HG02642 (cell line): ENCODE data around the gene DCTN2.
"Not testable (repeated sequence)": the region's sequence is repeated elsewhere in the genome, so short reads cannot be mapped to it uniquely, and the experiment has no call there.

Experiments used
- ATAC-seq: cut with Tn5 transposase; IDR thresholded peaks from one replicate; pipeline ENCODE4 v1.9.1; 2021; ENCODE audit warnings: mild to moderate bottlenecking; ENCODE audit not compliant: unreplicated experiment, poor library complexity

DCTN2 gene

DNA sequence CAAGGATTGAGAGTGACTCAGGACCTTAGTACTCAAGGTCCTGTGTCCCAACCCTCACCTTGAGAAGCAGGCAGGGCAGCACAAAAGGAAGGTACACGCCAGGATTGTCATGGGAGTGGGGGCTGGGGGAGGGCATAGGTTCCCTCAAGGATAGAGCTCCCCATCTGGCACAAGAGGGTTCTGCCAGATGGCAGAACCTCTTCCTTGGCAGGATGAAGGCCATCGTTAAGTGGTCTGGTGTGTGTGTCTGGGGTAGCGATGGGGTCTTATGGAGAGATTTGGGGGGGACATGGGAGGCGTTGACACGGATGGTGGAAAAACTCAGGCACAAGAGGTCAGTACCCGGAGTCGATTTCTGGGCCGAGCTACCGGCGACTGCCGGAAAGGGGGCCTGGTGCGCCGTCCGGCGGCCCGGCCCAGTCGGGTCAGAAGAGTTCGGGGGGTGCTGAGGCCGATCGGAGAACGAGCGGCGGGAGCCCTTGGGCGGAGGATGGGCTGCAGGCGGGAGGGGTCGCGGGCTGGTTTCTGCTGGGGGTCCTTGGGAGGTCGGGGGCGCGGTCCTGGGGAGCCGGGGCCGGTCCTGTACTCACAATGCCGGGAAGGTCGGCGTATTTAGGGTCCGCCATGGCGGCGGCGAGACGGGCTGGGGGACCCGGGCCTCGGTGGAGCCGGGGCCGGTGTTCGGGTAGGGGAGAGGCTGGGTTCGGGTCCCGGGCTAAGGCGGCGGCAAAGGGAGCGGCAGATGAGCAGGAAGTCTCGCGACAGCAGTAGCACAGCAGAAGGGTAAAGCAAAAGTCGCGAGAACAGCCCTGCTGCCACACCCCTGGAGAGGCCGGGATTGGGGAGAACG, at the start of gene DCTN2:
Gene DCTN2, minus strand, starts transcription at position 755 of the 850 bp plus-strand sequence. Its CDS starts 129 bp downstream, at position 626.
- peak; percentile 98 for ATAC-seq

DNA sequence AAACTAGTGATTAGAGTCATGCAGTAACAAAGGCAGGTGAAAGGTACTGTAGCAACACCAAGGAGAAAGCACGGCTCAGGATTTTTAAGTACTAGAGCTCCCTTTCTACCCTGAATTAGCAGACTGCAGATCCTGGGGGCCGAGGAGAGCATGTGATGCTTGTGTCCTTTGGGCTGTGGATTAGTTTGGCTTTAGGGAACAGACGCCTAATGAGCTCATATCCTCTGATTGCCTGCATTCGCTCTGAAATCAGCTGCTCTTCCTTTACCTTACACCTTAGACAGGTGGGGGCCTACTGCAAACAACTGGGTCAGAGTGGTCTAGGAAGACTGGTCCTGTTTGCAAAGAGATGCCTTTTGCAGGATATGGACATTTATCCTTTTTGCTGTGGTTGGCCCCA, 46.2 kb upstream of the DCTN2 start:
- no peak for ATAC-seq

DNA sequence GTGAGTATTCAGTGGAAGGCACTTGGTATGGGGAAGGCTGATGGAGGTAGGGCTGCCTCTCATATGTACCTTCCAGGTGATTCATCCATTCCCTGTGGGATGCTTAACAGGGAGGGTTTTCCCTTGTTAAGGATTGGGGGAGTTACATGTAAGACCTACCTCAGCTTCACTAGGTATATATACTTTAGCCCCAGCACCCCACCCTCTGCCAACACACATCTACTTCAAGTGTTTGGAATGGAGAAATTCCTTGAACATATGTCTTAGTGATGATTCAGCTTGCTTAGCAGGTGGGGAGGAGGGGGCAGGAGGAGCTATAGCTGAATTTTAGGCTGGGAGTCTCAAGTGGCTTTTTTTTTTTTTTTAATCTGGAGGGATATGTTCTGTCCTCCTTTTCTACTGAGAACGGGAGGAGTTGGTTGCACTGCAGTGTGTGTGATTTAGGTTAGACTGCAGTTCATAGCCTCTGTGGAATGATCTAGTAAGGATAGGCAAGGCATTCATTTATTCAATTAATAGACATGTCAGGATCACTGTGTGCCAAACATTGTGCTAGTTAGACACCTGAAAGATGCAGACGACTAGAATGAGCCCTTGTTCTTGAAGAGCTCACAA, 45.7 kb upstream of the DCTN2 start:
- ATAC-seq: no peak

DNA sequence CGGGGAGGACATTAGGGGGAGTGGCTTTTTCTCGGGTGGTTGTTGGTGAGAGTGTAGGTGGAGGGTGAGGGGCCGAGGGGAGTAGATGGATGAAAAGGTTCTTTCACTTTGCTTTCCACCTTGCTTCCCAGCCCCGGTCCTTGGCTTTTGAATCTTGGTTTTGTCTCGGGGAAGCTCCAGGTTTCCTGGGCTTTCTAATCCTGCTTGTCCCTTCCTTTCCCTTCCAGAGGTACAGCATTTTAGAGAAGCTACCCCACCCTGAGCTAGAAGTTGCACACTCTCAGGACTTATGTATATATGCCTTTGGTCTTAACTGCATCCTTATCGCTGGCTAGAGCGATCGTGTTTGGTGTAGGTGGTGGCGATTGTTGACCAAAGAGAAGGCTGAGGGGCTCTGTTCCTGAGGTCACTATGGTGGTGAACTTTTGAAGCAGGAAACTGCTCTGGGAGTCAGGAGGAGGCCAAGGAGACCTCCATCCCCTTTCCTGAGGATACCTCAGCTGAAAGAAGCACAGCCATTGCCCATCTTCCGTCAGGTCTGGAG, 44.9 kb upstream of the DCTN2 start:
- no peak for ATAC-seq

DNA sequence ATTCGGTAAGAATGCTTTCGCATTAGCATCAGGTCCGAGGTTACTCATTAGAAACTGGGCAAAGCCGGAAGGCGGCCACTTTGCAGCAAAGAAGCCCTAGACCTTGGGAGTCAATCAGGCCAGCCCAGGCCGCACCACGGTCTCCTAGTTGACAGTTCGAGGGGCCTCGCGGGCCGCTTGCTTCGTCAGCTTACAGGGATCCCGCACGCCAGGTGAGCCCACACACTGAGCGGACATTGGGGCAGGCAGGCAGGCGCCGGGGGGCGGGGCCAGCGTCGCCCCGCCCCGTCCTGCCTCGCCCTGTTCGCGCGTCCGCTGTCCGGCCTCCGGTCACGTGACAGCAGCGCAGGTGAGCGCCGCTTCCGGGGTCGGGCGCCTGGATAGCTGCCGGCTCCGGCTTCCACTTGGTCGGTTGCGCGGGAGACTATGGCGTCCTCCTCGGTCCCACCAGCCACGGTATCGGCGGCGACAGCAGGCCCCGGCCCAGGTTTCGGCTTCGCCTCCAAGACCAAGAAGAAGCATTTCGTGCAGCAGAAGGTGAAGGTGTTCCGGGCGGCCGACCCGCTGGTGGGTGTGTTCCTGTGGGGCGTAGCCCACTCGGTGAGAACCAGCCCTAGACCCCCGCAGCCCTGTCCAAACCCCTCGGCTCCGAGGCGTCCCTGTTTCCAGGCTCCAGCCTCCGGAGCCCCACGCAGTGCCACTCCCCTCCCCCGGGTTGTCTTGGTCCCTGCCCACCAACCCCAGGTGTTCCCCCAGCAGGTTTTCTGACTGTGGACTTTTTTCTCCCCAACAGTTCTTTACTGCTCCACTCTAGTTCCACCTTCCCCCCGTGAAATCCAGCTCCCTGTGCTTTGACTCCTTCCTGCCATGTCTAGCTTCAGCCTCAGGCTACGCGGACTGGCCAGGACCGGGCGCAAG, 44.1 kb upstream of the DCTN2 start, which contains the start of gene PIP4K2C:
Gene PIP4K2C, plus strand, starts transcription at position 329 of the 918 bp plus-strand sequence. Its CDS starts 98 bp downstream, at position 427.
- peak; percentile 95 for ATAC-seq

DNA sequence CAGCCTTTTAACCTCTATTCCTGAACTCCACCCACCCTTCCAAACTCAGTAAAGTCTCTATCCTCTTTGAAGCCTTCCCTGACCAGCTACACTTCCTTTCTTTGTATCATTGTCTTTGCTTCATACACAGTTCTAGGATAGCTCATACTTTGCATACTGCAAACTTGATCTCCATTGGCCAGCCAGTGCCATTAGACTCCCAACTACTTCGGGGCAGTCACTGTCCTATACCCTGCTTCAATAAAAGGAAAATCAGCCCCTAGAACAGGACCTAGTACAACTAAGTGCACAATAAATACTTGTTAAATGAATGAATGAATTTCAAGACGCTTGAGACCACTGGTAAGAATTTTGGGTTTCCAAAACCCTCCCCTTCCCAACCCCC, 43.5 kb upstream of the DCTN2 start:
- ATAC-seq: no peak

DNA sequence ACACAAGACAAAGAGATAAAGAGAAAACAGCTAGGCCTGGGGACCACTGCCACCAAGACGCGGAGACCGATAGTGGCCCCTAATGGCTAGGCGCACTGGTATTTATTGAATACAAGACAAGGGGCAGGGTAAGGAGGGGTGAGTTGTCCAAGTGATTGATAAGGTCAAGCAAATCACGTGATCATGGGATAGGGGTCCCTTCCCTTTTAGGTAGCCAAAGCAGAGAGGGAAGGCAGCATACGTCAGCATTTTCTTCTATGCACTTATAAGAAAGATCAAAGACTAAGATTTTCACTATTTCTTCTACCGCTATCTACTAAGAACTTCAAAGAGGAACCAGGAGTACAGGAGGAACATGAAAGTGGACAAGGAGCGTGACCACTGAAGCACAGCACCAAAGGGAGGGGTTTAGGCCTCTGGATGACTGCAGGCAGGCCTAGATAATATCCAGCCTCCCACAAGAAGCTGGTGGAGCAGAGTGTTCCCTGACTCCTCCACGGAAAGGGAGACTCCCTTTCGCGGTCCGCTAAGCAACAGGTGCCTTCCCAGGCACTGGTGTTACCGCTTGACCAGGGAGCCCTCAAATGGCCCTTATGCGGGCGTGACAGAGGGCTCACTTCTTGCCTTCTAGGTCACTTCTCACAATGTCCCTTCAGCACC, 42.1 kb upstream of the DCTN2 start:
- ATAC-seq: not testable (repeated sequence)

DNA sequence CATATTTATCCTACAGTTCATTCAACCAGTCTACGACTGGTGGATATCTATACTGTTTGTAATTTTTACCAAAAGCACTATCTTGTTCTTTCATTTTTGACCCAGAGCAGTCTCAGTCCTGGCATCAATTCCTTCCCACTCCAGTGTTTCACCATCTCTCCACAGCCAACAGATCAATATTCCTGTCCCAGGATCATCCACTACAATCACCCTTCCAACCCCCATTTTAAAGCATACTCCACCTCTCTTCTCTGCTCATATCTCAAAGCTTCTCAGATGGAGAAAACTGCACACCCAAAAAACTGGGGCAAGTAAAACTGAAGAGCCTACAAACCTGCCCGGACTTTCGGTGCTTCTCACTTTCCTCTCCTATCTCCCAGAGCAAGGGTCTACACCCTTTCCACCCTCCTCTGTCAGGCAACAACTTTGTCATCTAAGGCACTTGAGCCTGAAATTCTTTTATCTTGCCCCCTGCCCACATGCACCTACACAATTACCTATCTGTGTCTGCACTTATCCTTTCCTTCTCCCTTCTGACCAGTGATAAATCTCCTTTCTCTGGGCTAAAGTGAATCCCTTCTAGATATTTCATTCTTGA, 39.9 kb upstream of the DCTN2 start:
- no peak for ATAC-seq

DNA sequence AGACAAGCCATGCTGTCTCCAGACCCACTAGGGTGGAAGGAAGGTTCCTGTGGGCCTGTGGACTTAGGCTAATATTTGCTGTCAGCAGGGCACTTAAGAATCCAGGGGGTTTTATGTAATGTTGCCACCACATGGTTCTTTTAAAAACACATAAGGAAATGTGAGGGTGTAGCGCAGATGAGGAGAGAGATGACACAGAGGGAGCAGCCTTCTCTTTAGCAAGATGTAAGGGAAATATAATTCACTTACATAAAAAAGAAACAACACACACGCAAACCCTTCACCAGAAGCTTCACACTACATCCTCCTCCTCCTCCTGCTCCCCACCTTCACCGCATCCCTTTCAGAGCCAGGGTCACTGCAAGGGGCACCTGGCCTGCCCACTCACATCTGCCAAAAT, 39.1 kb upstream of the DCTN2 start:
- ATAC-seq: no peak

DNA sequence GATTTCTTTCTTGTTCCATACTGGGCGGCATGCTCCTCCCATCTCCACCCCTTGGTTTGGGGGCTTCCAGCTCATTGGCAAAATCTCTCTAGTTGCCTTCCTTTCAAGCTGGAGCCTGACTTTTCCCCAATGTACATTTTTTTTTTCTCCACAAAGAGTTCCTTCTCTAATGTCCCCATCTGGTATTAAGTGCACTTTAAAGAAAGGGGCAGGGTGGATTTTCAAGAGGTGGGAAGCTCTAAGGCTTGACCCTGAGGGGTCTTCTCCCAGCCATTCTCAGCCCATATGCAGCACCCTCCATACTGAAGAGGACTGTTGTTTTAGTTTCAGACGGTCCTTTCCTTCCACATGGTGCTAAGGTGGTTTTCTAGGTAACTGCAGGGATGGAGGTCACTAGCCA, 38.2 kb upstream of the DCTN2 start:
- ATAC-seq: no peak

DNA sequence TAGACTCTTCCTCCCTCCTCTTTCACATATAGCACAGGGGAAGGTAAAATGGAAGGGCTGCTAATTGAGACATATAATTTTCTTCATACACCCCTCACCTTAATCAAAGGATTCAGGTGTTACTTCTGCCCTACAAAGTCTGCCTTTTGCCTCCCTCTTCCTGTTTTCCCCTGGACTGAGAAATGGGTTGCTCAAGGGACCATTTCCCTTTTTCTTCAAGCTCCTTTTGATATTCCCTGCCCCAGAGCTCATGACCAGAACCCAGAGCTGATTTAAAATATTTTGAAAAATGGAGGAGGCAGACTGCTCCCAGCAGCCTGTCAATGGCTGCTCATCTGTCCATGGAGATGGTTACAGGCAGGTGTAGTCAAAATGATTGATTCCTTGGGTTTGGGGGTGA, 37.7 kb upstream of the DCTN2 start:
- ATAC-seq: no peak

DNA sequence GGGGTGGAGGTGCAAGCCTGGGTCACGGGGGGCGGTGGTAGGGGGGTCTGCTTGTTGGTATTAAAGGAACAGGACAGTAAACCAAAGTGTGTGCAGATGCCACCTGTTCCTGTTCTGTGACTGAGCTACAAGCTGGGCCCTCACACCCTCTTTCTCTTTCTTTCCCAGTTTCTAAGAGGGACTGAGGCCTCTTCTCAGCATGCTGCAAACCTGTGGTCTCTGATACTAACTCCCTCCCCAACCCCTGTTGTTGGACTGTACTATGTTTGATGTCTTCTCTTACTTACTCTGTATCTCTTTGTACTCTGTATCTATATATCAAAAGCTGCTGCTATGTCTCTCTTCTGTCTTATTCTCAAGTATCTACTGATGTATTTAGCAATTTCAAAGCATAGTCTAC, 37.1 kb upstream of the DCTN2 start:
- no peak for ATAC-seq

DNA sequence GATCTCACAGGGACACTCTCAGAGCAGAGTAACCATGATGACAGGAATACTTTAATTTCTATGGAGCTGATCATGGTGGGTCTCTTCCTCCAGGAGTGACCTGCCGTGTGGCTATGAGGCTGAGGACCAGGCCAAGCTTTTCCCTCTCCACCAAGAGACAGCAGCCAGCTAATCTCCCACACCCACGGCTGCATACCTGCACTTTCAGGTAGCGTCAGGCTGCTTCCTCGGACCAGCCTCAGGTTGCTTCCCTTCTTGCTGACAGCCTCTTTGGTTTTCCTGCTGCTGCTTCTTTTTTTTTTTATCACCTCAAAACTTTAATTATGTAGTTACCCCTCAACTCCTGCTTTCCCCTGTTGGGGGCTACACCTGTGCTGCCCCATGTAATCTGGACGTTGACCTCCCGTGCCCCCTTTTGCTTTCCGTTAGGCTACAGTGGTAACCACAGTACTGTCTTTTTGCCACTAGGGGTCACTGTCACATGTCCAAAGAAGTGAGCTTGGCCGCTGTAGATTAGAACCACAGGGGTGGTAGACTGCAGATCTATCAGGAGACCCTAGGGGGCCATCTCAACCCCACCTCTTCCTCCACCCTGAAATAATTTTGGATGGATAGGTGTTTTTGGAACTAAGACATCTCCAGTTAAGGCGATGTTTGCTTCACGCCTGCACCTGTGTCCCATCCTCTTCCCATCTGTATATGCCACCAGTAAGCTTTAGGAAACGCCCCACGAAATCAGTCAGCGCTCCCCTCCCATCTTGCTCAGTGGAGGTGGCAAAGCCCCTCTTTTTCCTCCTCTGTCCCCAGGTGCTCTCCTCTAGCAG, 36.2 kb upstream of the DCTN2 start:
- peak; percentile 93 for ATAC-seq

DNA sequence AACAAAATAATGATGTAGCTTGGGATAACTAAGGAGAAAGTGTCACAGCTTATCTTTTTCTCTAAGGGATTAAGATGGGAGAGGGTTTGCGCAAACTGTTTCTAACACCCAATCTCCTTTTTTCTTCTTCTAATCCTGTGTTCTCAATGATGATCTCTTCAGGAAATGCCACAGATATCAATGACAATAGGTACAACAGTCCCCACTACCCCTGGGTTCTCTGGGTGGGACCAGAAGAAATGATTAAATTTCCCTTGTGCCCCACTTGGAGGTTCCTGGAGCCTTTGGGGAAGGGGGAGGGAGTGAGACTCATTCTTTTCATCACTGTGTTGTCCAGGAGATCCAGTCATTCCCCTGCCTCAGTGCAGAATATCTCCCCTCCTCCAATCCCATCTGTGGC, 35.4 kb upstream of the DCTN2 start:
- ATAC-seq: no peak

DNA sequence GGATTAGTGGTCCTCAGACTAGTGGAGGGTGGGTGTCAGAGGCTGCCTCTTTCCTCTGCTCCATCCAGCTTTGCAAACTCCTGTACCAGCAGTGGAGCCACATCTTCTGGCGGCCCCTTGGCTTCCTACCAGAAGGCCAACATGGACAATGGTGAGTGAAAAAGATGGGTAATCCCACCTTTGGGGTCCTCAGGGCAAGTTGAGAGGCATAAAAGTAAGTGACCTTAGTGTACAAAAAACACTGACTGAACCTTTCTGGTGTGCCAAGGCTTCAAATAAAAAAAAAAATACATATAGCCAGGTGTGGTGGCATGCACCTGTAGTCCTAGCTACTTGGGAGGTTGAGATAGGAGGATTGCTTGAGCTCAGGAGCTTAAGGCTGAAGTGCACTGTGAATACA, 34.8 kb upstream of the DCTN2 start:
- ATAC-seq: no peak

DNA sequence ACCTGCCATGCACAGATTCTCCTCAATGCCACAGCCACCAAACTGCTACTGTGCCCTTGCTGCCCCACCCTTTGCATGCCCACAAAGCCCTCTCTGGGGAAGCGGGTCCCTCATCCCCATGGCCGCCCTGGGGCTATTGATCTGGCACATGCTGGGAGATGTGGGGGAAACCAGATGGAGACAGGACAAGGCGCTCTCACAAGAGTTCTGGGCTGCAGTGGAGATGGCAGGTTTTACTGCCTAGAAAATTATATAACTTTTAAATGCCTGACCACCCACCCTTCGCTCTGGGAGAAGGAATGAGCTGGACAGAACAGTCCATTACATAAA, 33.4 kb upstream of the DCTN2 start:
- ATAC-seq: no peak

DNA sequence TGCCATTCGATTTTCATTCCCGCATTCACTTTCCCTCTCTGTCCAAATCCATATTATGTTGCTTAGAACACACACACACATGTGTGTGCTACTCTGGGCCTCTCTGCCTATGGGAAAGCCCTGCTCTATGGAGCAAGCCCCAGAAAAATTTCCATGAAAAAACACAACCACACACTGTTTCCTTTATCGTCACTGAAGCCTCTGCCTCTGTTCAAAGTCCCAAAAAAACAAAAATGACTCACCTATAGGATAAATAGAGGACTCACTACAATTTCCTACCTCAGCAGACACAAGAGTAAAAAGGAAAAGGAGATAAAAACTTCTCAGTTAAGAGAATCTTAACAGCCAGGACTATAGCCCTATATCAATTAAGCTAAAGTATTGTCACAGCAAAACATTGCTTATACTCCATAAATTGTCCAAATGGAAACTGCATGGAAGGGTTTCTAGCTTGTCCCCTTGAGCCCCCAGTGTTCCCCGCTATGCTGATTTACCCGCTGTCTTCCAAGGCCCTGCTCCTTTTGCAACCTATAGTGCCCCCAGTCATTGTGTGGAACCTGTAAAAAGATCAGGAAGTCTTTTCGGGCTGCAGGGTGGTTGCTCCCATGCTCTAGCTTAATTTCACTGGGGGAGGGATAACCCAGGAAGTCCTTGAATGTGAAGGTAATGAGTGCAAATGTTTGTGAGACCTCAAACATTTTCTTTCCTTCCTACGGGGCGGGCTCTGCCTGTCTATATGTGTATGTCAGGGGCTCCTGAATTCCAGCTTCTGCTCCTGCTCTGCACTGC, 32.9 kb upstream of the DCTN2 start:
- no peak for ATAC-seq

DNA sequence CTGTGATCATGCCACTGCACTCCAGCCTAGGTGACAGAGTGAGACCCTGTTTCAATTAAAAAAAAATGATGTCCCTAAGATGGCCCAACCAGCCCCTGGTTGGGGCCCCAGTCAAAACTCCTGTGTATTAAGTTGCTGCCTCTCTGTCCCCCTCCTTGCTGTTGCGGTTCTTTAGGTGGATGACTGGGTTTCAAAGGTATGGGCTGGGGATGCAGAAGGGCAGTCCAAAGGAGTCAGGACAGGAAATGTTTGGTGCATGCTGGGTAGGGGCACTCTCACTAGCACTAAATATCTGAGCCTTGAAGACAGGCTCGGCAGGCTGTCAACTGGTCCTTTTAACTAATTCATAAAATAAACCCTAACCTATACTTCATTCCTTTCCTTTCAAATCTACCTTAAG, 32.0 kb upstream of the DCTN2 start:
- no peak for ATAC-seq
